Vagina (tissue), 2 donors: ENCODE data around the gene ZSCAN23. TPM values are rescaled to one million over a fixed set of nuclear protein-coding genes. Genes with fewer than 3 reads are reported as not detected.
"Not testable (repeated sequence)": the region's sequence is repeated elsewhere in the genome, so short reads cannot be mapped to it uniquely, and the experiment has no call there.

ENCODE experiments used
- DNase-seq, 2 donors: peaks; one replicate each; pipeline ENCODE4 v3.0.0-alpha.2; 2017; ENCODE audit errors: extremely low spot score in 2 of 2
- H3K27ac ChIP-seq: fragments of 200-600 bp; sonication (generic); one replicate; pipeline ENCODE4 v1.5.1; 2019
- H3K27me3 ChIP-seq: fragments of 200-600 bp; sonication (generic); one replicate; pipeline ENCODE4 v1.5.1; 2019
- H3K36me3 ChIP-seq, 2 donors: fragments of 200-600 bp; sonication (generic); one replicate each; pipeline ENCODE4 v1.5.1; 2017 to 2019
- H3K4me1 ChIP-seq: fragments of 200-600 bp; sonication (generic); one replicate; pipeline ENCODE4 v1.5.1; 2019
- H3K4me3 ChIP-seq, 2 donors: fragments of 200-600 bp; sonication (generic); 1 replicate in 1 of 2; 2 replicates in 1 of 2; pipeline ENCODE4 v1.5.1; 2016 to 2019
- H3K9me3 ChIP-seq: fragments of 200-600 bp; sonication (generic); one replicate; pipeline ENCODE4 v1.5.1; 2019
- CTCF ChIP-seq, 3 experiments: fragments of 450-650 bp in 2 of 3; fragments of 200-600 bp in 1 of 3; sonication (generic) in 1 of 3; IDR thresholded peaks; one replicate each; pipeline ENCODE4 v1.5.1; 2017 to 2019; ENCODE audit warnings: antibody characterized with exemption in 3 of 3, mild to moderate bottlenecking in 2 of 3, moderate library complexity in 2 of 3
- POLR2A ChIP-seq, 2 donors: fragments of 450-650 bp; IDR thresholded peaks; one replicate each; pipeline ENCODE4 v1.6.1; 2017; ENCODE audit warnings: antibody characterized with exemption in 2 of 2, mild to moderate bottlenecking in 2 of 2, moderate library complexity in 2 of 2
- POLR2AphosphoS5 ChIP-seq, 2 donors: sonication (generic); formaldehyde crosslinking; IDR thresholded peaks; one replicate each; pipeline ENCODE4 v1.9.0; 2017; ENCODE audit warnings: antibody characterized with exemption in 2 of 2, mild to moderate bottlenecking in 2 of 2, low read depth in 1 of 2; ENCODE audit not compliant: insufficient read depth in 1 of 2
- intact Hi-C: fragments of 100-400 bp; cut with DNase I; formaldehyde crosslinking; loops from one replicate; pipeline ENCODE4 v1.15.1; 2023
- total RNA-seq: library from RNA; depleted of rRNA; stranded (reverse); fragments of >200 nt; gene quantifications from one replicate; pipeline ENCODE4 v1.2.3, GENCODE V29; 2016

Gene ZSCAN23
- total RNA-seq, 1 donor from 2014 or later, result 0.98 TPM

- Histone ChIP-seq H3K36me3 (no peaks in the 10 kb centered on the region), H3K27me3 (no peaks in the 10 kb centered on the region), H3K27ac (no peak overlapping the region), H3K4me1 (no peaks in the 10 kb centered on the region), H3K4me3 (no peak overlapping the region), H3K9me3 (no peaks in the 10 kb centered on the region)
- intact Hi-C loops, result no loop called here
- DNase-seq, result no peak
- no peak for TF ChIP-seq POLR2AphosphoS5 (IDR thresholded peaks at IDR 0.05; ENCODE audit: insufficient read depth in 1 of 2, low read depth in 1 of 2)
Observed at GRCh38 chr6:28424163-28424562, 19.1 kb downstream of the ZSCAN23 start.

DNA sequence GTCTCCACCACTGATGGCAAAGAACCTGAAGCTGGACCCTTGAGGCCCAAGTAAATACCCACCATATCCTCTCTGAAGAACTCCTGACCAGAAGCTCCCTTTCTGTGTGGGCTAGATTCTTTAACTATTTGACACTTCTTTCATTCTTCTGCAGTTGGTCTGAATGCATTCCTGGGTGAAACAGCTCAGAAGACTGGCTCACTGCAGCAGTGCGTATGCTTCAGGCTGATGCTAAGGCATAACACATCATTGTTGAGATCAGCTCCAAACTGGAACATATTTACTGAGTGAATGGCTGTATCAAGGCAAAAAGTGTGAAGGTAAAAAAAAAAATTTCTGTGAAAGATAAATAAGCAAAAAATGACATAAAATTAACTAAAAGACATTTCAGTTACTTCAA is 19.7 kb downstream of the ZSCAN23 start:
- TF ChIP-seq POLR2A (IDR thresholded peaks at IDR 0.05) (no peak), POLR2AphosphoS5 (IDR thresholded peaks at IDR 0.05; ENCODE audit: insufficient read depth in 1 of 2, low read depth in 1 of 2) (no peak), CTCF (IDR thresholded peaks at IDR 0.05) (no peak)
- Histone ChIP-seq H3K9me3 (no peaks in the 10 kb centered on the region), H3K4me3 (no peak overlapping the region), H3K36me3 (no peaks in the 10 kb centered on the region), H3K27me3 (no peaks in the 10 kb centered on the region), H3K4me1 (no peaks in the 10 kb centered on the region), H3K27ac (no peak overlapping the region)
- DNase-seq, result no peak
- intact Hi-C loops, result no loop called here

- Histone ChIP-seq H3K27me3 (no peaks in the 10 kb centered on the region), H3K9me3 (no peaks in the 10 kb centered on the region), H3K36me3 (no peaks in the 10 kb centered on the region), H3K4me3 (no peak overlapping the region), H3K27ac (no peak overlapping the region), H3K4me1 (no peaks in the 10 kb centered on the region)
- TF ChIP-seq POLR2A (IDR thresholded peaks at IDR 0.05) (no peak), CTCF (IDR thresholded peaks at IDR 0.05) (no peak), POLR2AphosphoS5 (IDR thresholded peaks at IDR 0.05; ENCODE audit: insufficient read depth in 1 of 2, low read depth in 1 of 2) (no peak)
- no peak for DNase-seq
- intact Hi-C loops, result no loop called here
Observed at GRCh38 chr6:28413681-28414080, 29.6 kb downstream of the ZSCAN23 start.

- Histone ChIP-seq H3K4me3 (no peak overlapping the region), H3K27ac (no peak overlapping the region), H3K9me3 (no peaks in the 10 kb centered on the region), H3K4me1 (no peaks in the 10 kb centered on the region), H3K36me3 (no peaks in the 10 kb centered on the region), H3K27me3 (no peaks in the 10 kb centered on the region)
- intact Hi-C loops, result no loop called here
- DNase-seq, result no peak
- TF ChIP-seq POLR2A (IDR thresholded peaks at IDR 0.05) (no peak), POLR2AphosphoS5 (IDR thresholded peaks at IDR 0.05; ENCODE audit: insufficient read depth in 1 of 2, low read depth in 1 of 2) (no peak)
Observed at GRCh38 chr6:28410767-28411166, 32.5 kb downstream of the ZSCAN23 start.

DNA sequence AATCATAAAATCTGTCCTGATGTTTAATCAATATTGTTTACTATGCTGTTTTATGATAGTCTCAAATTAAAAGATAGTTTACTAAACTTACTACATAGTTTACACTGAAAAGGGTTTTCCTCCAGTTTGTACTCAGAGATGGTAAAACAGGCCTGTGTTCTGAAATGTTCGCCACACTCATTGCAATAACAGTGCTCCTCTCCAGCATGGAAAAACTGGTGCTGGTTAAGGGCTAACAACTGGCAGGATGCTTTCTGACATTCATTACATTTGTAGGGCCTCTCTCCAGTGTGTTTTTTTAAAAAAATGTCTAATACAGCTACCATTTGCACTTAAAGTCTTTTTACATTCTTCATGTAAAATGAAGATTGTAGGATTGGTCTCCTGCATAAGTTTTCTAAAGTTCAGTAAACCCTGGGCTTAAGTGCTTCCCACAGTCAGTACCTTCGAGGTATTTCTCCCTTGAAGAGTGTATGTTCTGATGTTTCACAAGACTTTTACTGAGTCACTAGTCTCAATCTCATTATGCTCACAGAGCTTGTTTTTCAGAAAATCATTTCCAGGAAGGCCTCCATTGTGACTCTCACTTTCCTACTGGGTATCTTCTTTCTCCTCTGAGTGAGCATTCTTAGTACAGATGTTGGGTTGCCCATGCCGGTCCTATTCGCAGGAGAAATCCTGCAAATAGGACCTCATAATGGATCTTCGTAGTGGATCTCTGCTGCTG is 35.1 kb downstream of the ZSCAN23 start:
- H3K36me3 ChIP-seq, result no peaks in the 10 kb centered on the region
- H3K27ac ChIP-seq, result no peak overlapping the region
- intact Hi-C loops, result no loop called here
- H3K9me3 ChIP-seq, result no peaks in the 10 kb centered on the region
- H3K4me3 ChIP-seq, result no peak overlapping the region
- TF ChIP-seq CTCF (IDR thresholded peaks at IDR 0.05) (no peak), POLR2AphosphoS5 (IDR thresholded peaks at IDR 0.05; ENCODE audit: insufficient read depth in 1 of 2, low read depth in 1 of 2) (no peak), POLR2A (IDR thresholded peaks at IDR 0.05) (no peak)
- no peaks in the 10 kb centered on the region for H3K27me3 ChIP-seq
- no peaks in the 10 kb centered on the region for H3K4me1 ChIP-seq
- DNase-seq, result no peak

- no peaks in the 10 kb centered on the region for H3K4me1 ChIP-seq
- no peak overlapping the region for H3K27ac ChIP-seq
- H3K36me3 ChIP-seq, result no peaks in the 10 kb centered on the region
- no peak for DNase-seq
- TF ChIP-seq POLR2A (IDR thresholded peaks at IDR 0.05) (no peak), POLR2AphosphoS5 (IDR thresholded peaks at IDR 0.05; ENCODE audit: insufficient read depth in 1 of 2, low read depth in 1 of 2) (no peak), CTCF (IDR thresholded peaks at IDR 0.05) (no peak)
- H3K27me3 ChIP-seq, result no peaks in the 10 kb centered on the region
- intact Hi-C loops, result no loop called here
- H3K9me3 ChIP-seq, result no peaks in the 10 kb centered on the region
- H3K4me3 ChIP-seq, result no peak overlapping the region
Observed at GRCh38 chr6:28407401-28407800, 35.9 kb downstream of the ZSCAN23 start.

GRCh38 chr6:28403923-28404322 is 39.4 kb downstream of the ZSCAN23 start:
- H3K27me3 ChIP-seq, intact Hi-C loops: not testable (repeated sequence)

More at GRCh38 chr6:28403923-28404322, 39.4 kb downstream of the ZSCAN23 start:
- not testable (repeated sequence) for H3K36me3 ChIP-seq, H3K4me1 ChIP-seq, H3K4me3 ChIP-seq, H3K9me3 ChIP-seq, H3K27ac ChIP-seq, DNase-seq
